ENCODE data around the gene ARL5B. TPM values are rescaled to one million over a fixed set of nuclear protein-coding genes. Genes with fewer than 3 reads are reported as not detected.

The ARL5B gene
- total and polyA plus RNA-seq, 8 donors: 2.1 to 10.0 (median 6.2) TPM

GRCh38 chr10:18656724-18657123, 2.5 kb upstream of the ARL5B start:
- ATAC-seq: no peak
- H3K27ac ChIP-seq: no peak overlapping the region
- no peaks in the 10 kb centered on the region for H3K27me3 ChIP-seq
- TF ChIP-seq, protein P1, sequence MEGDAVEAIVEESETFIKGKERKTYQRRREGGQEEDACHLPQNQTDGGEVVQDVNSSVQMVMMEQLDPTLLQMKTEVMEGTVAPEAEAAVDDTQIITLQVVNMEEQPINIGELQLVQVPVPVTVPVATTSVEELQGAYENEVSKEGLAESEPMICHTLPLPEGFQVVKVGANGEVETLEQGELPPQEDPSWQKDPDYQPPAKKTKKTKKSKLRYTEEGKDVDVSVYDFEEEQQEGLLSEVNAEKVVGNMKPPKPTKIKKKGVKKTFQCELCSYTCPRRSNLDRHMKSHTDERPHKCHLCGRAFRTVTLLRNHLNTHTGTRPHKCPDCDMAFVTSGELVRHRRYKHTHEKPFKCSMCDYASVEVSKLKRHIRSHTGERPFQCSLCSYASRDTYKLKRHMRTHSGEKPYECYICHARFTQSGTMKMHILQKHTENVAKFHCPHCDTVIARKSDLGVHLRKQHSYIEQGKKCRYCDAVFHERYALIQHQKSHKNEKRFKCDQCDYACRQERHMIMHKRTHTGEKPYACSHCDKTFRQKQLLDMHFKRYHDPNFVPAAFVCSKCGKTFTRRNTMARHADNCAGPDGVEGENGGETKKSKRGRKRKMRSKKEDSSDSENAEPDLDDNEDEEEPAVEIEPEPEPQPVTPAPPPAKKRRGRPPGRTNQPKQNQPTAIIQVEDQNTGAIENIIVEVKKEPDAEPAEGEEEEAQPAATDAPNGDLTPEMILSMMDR (IDR thresholded peaks at IDR 0.05): no peak
- H3K4me3 ChIP-seq: no peak overlapping the region
- H3K36me3 ChIP-seq: no peaks in the 10 kb centered on the region
- WGBS, 2 donors: 82 to 89% methylated on average over 3 of the region's 3 CpGs
- H3K4me1 ChIP-seq: peaks cover 3 to 21% (median 17%) of the 10 kb centered on the region in 3 donors
- H3K9me3 ChIP-seq: no peaks in the 10 kb centered on the region
- no peak for DNase-seq
- no peak for FAIRE-seq
- intact Hi-C loops (cut with DNase I): no loop called here

DNA sequence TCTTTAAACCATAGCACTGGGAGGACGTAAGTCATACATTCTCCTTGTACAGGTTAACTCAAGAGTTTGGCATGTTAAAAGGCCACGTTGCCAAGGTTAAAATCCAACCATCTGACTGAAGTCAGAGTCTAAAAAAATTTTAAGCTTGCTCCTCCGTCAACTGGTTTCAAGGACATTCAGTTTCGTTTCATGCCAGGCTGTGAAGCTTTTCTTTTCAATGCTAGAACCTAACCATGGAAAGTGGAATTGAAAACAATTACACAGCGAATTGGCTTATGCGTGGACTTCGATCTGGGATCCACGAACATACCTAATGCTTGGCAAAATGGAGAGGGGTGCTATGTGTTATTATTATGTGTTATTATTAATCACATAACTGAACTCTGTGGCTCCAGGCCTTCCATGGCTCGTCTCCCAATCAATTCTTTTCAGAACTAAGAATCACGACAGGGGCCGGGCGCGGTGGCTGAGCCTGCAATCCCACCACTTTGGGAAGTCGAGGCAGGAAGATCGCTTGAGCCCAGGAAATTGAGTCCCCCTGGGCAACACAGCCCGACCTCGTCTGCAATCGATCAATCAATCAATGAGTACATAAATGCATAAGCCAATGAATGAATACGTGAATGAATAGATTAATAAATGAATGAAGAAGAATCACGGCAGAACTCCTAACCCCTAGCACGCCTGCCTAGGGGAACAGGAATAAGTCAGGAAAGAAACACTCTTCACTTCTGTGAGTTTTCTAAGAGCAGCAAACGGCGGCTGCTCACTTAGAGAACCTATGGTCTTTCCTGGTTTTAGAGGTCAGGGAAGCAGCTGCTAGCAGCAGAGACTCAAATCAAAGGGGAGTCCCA, 733 bp upstream of the ARL5B start:
- no peaks in the 10 kb centered on the region for H3K27me3 ChIP-seq
- FAIRE-seq: no peak
- peak overlapping the region; percentile 89 to 100 (median 98) for H3K27ac ChIP-seq
- H3K36me3 ChIP-seq: no peaks in the 10 kb centered on the region
- intact Hi-C loops (cut with DNase I): no loop called here
- peak overlapping the region; percentile 65 to 90 (median 86) for H3K4me3 ChIP-seq
- WGBS, 2 donors: 3 to 4% methylated on average over 23 of the region's 23 CpGs
- H3K9me3 ChIP-seq: no peaks in the 10 kb centered on the region
- DNase-seq: peak in 4 of 6 donors; percentile 25 to 65 (median 42)
- peaks cover 0 to 29% (median 24%) of the 10 kb centered on the region in 3 donors for H3K4me1 ChIP-seq
- peak; percentile 11 to 43 (median 32) for ATAC-seq
- TF ChIP-seq, protein P1 (IDR thresholded peaks at IDR 0.05): no peak

DNA sequence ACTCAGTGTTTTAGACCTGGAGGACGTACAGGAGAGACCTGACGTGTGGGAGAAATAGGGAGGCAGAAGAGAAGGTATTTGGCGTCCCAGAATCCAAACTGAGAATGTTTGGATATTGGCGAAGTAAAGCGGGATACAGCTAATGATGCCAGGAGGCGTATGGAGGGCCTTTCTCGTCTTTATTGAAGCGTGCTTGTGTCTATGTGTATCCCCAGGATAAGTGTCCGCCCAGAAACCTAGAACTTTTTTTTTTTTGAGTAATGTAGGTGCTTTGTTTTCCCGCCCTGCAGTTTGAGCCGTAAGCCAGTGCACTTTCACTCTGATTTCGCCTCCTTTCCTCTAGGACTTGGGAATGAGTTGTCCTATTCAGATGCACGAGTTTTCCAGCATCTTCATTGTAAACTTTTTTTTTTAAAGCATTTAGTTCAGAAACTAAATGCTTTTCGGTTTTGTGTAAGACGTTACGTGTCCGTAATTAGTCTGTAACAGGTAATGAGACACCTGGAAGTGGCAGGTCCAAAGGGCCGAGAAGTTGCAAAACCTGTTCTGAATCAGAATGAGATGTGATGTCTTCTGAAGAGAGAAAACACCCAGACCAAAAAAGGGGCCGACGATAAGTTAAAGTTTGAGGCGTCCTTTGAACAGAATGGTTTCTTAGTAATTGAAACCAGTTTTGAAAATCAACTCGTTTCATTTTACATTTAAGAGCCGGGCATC, 746 bp downstream of the ARL5B start:
- peak; percentile 49 to 58 (median 54) for ATAC-seq
- Histone ChIP-seq H3K4me1 (peaks cover 0 to 34% (median 24%) of the 10 kb centered on the region in 3 donors), H3K4me3 (peak overlapping the region; percentile 65 to 90 (median 86)), H3K27me3 (no peaks in the 10 kb centered on the region), H3K36me3 (no peaks in the 10 kb centered on the region), H3K9me3 (no peaks in the 10 kb centered on the region), H3K27ac (peak overlapping the region; percentile 89 to 100 (median 98))
- no peak for FAIRE-seq
- TF ChIP-seq, protein P1 (IDR thresholded peaks at IDR 0.05): no peak
- 0% methylated on average over 23 of the region's 23 CpGs for WGBS, 2 donors
- peak in 4 of 6 donors; percentile 41 to 69 (median 58) for DNase-seq
- intact Hi-C loops (cut with DNase I): no loop called here

- DNase-seq: no peak
- Histone ChIP-seq H3K27me3 (no peaks in the 10 kb centered on the region), H3K27ac (peak overlapping the region in 2 of 4 donors; percentile 99 to 100), H3K4me3 (peak overlapping the region in 3 of 4 donors; percentile 65 to 90 (median 85)), H3K9me3 (no peaks in the 10 kb centered on the region), H3K36me3 (no peaks in the 10 kb centered on the region), H3K4me1 (peaks cover 0 to 40% (median 32%) of the 10 kb centered on the region in 3 donors)
- intact Hi-C loops (cut with DNase I): no loop called here
- ATAC-seq: no peak
- 50 to 62% methylated on average over 19 of the region's 19 CpGs for WGBS, 2 donors
- no peak for FAIRE-seq
- TF ChIP-seq, protein P1 (IDR thresholded peaks at IDR 0.05): no peak
These were observed 1.7 kb downstream of the ARL5B start for GRCh38 chr10:18660816-18661431.
